Anterior cingulate cortex (tissue), 58 donors: Measurements from ENCODE around the gene OTOP2.

ENCODE experiments used
- DNase-seq, 58 donors: peaks; one replicate each; lab custom pipeline; 2025; lab: John Stamatoyannopoulos, UW

Gene OTOP2

GRCh38 chr17:74924250-74924948, at the start of gene OTOP2:
TSS of gene OTOP2 (plus strand) at chr17:74924273. CDS start at chr17:74924633, 360 bp downstream.
- peak in 2 of 58 donors; percentile 16 to 18 for DNase-seq

GRCh38 chr17:74874615-74875037, 49.4 kb upstream of the OTOP2 start:
- DNase-seq: no peak

- peak in 11 of 58 donors; percentile 18 to 53 (median 27) for DNase-seq
These were observed 48.7 kb upstream of the OTOP2 start for GRCh38 chr17:74875155-74875976.

- no peak for DNase-seq
These were observed 48.0 kb upstream of the OTOP2 start for GRCh38 chr17:74875977-74876593.

- DNase-seq: no peak
These were observed 46.2 kb upstream of the OTOP2 start for GRCh38 chr17:74877592-74878548.

GRCh38 chr17:74878658-74879057, 45.4 kb upstream of the OTOP2 start:
- DNase-seq: no peak

- no peak for DNase-seq
These were observed 44.8 kb upstream of the OTOP2 start for GRCh38 chr17:74879308-74879707.

GRCh38 chr17:74881073-74881472, 43.0 kb upstream of the OTOP2 start:
- no peak for DNase-seq

- no peak for DNase-seq
These were observed 41.4 kb upstream of the OTOP2 start for GRCh38 chr17:74882517-74883240.

GRCh38 chr17:74883241-74883745, 40.8 kb upstream of the OTOP2 start:
- no peak for DNase-seq

GRCh38 chr17:74888469-74888868, 35.6 kb upstream of the OTOP2 start:
- DNase-seq: no peak

- no peak for DNase-seq
These were observed 33.5 kb upstream of the OTOP2 start for GRCh38 chr17:74890554-74890953.

GRCh38 chr17:74892013-74892841, 31.8 kb upstream of the OTOP2 start:
- DNase-seq: no peak

GRCh38 chr17:74892974-74893911, 30.8 kb upstream of the OTOP2 start, which contains the start of gene FADS6:
TSS of gene FADS6 (minus strand) at chr17:74893633. CDS start at chr17:74893595, 38 bp downstream.
- DNase-seq: peak in 3 of 58 donors; percentile 21 to 52 (median 31)

GRCh38 chr17:74893936-74894671, 30.0 kb upstream of the OTOP2 start:
- no peak for DNase-seq

- no peak for DNase-seq
These were observed 25.6 kb upstream of the OTOP2 start for GRCh38 chr17:74898376-74898946.
